Kidney epithelial cell (primary cell): ENCODE measurements around the gene ILK. TPM values are rescaled to one million over a fixed set of nuclear protein-coding genes. Genes with fewer than 3 reads are reported as not detected.

ENCODE experiments used
- DNase-seq: peaks from one replicate; pipeline ENCODE4 v3.0.0-alpha.2; 2010; ENCODE audit warnings: low read depth
- H3K27me3 ChIP-seq: 2 replicates; pipeline ENCODE4 v1.6.0; 2011; ENCODE audit warnings: low read length; ENCODE audit not compliant: control insufficient read depth, insufficient read depth
- H3K36me3 ChIP-seq: 2 replicates; pipeline ENCODE4 v1.5.1; 2011; ENCODE audit warnings: low read length; ENCODE audit not compliant: control insufficient read depth, insufficient read depth
- H3K4me3 ChIP-seq: 2 replicates; pipeline ENCODE4 v1.5.1; 2011; ENCODE audit warnings: low read depth, mild to moderate bottlenecking, control low read depth, low read length
- total RNA-seq: library from RNA; depleted of rRNA; stranded (reverse); fragments of >200 nt; gene quantifications from 2 replicates; pipeline ENCODE4 v1.2.3, GENCODE V29; 2015
- TF ChIP-seq, protein P1 (sequence below): IDR thresholded peaks from 2 replicates; pipeline ENCODE4 v1.5.1; 2011; ENCODE audit warnings: mild to moderate bottlenecking, moderate library complexity, low read length, control low read depth, inconsistent platforms; ENCODE audit not compliant: insufficient read depth, poor library complexity, severe bottlenecking

The ILK gene
- total RNA-seq, 1 donor from 2014 or later: 154 TPM

DNA sequence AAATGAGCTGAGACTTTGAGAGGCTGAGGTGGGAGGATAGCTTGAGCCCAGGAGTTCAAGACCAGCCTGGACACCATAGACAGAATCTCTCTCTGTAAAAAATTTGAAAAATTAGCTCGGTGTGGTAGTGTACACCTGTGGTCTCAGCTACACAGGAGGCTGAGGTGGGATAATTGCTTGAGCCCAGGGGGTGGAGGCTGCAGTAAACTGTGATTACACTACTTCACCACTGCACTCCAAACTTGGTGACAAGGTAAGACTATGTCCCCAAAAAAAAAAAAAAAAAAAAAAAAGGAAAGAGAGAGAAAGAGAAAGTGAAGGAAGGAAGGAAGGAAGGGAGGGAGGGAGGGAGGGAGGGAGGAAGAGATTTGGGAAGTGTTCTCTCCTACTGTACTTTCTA is 25.4 kb upstream of the ILK start:
- TF ChIP-seq, protein P1, sequence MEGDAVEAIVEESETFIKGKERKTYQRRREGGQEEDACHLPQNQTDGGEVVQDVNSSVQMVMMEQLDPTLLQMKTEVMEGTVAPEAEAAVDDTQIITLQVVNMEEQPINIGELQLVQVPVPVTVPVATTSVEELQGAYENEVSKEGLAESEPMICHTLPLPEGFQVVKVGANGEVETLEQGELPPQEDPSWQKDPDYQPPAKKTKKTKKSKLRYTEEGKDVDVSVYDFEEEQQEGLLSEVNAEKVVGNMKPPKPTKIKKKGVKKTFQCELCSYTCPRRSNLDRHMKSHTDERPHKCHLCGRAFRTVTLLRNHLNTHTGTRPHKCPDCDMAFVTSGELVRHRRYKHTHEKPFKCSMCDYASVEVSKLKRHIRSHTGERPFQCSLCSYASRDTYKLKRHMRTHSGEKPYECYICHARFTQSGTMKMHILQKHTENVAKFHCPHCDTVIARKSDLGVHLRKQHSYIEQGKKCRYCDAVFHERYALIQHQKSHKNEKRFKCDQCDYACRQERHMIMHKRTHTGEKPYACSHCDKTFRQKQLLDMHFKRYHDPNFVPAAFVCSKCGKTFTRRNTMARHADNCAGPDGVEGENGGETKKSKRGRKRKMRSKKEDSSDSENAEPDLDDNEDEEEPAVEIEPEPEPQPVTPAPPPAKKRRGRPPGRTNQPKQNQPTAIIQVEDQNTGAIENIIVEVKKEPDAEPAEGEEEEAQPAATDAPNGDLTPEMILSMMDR: no peak
- Histone ChIP-seq H3K4me3 (no peak overlapping the region), H3K27me3 (no peaks in the 10 kb centered on the region), H3K36me3 (no peaks in the 10 kb centered on the region)
- DNase-seq: no peak

DNA sequence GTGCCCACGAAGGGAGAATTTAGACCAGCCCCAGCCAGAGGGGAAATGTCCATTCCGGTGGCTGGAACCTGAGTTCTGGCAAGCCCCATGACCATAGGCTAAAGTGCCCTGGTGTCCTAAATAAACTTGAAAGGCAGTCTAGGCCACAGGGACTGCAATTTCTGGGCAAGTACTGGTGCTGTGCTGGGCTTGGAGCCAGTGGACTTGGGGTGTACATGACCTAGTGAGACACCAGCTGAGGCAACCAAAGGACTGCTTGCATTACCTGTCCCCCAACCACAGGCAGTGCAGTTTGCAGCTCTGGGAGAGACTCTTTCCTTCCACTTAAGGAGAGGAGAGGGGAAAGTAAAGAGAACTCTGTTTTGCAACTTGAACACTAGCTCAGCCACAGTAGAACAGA is 23.9 kb upstream of the ILK start:
- Histone ChIP-seq H3K27me3 (no peaks in the 10 kb centered on the region), H3K4me3 (no peak overlapping the region), H3K36me3 (no peaks in the 10 kb centered on the region)
- no peak for DNase-seq
- TF ChIP-seq, protein P1: no peak

DNA sequence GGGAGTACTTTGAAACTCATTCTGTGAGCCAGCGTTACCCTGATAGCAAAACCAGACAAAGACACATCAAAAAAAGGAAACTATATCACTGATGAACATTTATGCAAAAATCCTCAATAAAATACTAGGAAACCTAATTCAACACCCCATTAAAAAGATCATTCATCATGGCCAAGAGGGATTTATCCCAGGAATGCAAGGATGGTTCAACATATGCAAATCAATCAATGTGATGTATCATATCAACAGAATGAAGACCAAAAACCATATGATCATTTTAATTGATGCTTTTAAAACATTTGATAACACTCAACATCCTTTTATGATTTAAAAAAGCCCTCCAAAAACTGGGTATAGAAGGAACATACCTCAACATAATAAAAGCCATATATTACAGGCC is 20.0 kb upstream of the ILK start:
- no peaks in the 10 kb centered on the region for H3K27me3 ChIP-seq
- no peaks in the 10 kb centered on the region for H3K36me3 ChIP-seq
- TF ChIP-seq, protein P1: no peak
- no peak for DNase-seq
- no peak overlapping the region for H3K4me3 ChIP-seq

DNA sequence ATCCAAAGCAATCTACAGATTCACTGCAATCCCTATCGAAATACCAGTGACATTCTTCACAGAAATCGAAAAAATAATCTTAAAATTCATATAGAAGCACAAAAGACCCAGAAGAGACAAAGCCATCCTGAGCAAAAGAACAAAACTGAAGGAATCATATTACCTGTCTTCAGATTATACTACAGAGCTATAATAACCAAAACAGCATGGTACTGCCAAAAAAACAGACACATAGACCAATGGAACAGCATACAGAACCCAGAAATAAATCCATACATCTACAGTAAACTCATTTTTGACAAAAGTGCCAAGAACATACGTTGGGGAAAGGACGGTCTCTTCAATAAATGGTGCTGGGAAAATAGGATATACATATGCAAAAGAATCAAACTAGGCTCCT is 19.0 kb upstream of the ILK start:
- H3K36me3 ChIP-seq: no peaks in the 10 kb centered on the region
- no peaks in the 10 kb centered on the region for H3K27me3 ChIP-seq
- H3K4me3 ChIP-seq: no peak overlapping the region
- TF ChIP-seq, protein P1: no peak
- no peak for DNase-seq

DNA sequence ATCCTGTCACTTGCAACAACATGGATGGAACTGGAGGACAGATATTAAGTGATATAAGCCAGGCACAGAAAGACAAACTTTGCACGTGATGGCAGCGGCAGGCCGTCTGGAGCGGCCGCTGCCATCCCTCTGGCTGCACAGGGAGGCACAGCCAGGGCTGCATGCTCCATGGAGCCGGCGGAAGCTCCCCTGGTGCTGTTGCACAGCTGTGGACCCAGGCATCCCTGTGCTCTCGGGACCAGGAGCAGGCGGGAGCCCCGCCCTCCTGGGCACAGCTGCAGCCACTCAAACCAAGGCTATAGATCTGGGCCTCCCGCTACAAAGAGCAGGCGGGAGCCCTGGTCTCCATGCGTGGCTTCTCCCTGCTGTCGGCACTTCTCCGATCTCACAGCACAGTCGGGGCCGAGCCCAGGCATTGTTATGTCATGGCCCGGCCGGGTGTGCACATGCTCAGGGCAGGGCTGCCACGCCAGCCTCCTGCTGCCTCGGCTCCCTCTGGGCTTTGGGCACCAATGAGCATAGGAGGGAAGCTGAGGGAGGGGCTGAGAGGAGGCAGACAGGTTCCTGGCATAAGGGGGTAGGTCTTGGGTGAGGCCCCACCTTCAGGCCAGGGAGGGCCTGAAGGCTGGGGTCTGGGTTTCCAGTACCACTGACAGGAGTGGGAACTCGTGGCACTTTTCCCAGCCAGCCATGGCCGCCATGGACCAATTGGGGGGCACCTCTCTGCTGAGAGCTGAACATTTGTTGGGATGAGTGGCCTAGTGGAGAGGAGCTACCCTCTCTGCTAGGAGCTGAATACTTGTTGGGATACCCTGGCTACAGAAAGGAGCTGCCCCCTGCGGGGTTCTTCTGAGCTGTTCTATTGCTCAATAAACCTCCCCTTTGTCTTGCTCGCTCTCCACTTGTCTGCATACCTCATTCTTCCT is 16.9 kb upstream of the ILK start:
- DNase-seq: no peak
- Histone ChIP-seq H3K27me3 (no peaks in the 10 kb centered on the region), H3K4me3 (no peak overlapping the region), H3K36me3 (no peaks in the 10 kb centered on the region)
- TF ChIP-seq, protein P1: no peak

DNA sequence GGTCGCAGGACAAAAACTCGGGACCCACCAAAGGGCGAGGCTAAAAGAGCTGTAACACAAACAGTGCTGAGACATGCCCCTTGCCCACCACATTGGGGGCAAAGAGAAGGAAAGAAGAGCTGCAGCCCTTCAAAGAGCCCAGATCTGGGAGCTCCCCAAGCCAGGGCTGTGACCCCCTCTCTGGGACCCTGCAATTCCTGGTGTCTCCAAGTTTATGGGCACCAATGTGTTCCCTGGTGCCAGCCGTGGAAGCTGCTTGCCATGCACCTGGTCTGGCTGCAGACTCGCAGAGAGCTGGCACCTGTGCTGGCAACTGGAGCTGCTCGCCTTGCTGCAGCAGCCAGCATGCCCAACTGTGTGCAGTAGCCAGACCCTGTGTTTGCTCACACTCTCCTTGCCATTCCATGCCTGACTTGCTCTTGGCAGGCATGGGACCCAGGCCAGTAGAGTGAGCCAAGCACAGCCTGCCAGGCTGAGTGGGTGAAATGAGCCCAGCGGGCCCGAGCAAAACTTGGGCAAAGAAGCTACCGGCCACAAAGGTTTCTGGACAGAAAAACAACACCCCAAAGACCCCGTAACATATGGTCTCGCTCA is 16.1 kb upstream of the ILK start:
- H3K4me3 ChIP-seq: no peak overlapping the region
- TF ChIP-seq, protein P1: no peak
- no peaks in the 10 kb centered on the region for H3K36me3 ChIP-seq
- DNase-seq: no peak
- no peaks in the 10 kb centered on the region for H3K27me3 ChIP-seq
